ENCODE measurements around the gene KCNMA1. TPM values are rescaled to one million over a fixed set of nuclear protein-coding genes. Genes with fewer than 3 reads are reported as not detected.

Gene KCNMA1
- total RNA-seq, 1 experiment from 2014 or later = 20.7 TPM

GRCh38 chr10:77002872-77003271 is 634.7 kb downstream of the KCNMA1 start:
- Mint-ChIP-seq H3K27ac (ENCODE audit: unreplicated experiment) (no peak overlapping the region), H3K9me3 (ENCODE audit: unreplicated experiment) (no peaks in the 10 kb centered on the region), H3K27me3 (ENCODE audit: insufficient read depth, unreplicated experiment) (peaks cover 6% of the 10 kb centered on the region), H3K36me3 (ENCODE audit: insufficient read depth, unreplicated experiment) (no peaks in the 10 kb centered on the region), H3K4me1 (ENCODE audit: low read depth, unreplicated experiment) (no peaks in the 10 kb centered on the region), H3K4me3 (ENCODE audit: unreplicated experiment) (no peak overlapping the region)
- POLR2A ChIA-PET = no interaction called here
- no peaks in the 10 kb centered on the region for H3K36me3 ChIP-seq (ENCODE audit: control insufficient read depth, insufficient read depth, low read length)
- no peak for TF ChIP-seq CTCF (IDR thresholded peaks at IDR 0.05; ENCODE audit: insufficient read depth in 1 of 2, low read depth in 1 of 2, low read length in 1 of 2, severe bottlenecking in 1 of 2, unreplicated experiment in 1 of 2)
- CTCF ChIA-PET = no interaction called here
- H3K27me3 ChIP-seq (replicated peaks; ENCODE audit: control insufficient read depth, insufficient read depth, low read length) = no peaks in the 10 kb centered on the region
- no TSS peak for BruUV-seq (replicated peaks)
- H3K9me3 ChIP-seq = no peaks in the 10 kb centered on the region
- H3K4me3 ChIP-seq (ENCODE audit: low read depth, low read length) = no peak overlapping the region
- no peaks in the 10 kb centered on the region for H3K4me1 ChIP-seq
- no peak for DNase-seq
- intact Hi-C loops (cut with micrococcal nuclease; ENCODE audit: unreplicated experiment) = no loop called here

- ChIA-PET CTCF (no interaction called here), POLR2A (no interaction called here)
- no peak for DNase-seq
- Histone ChIP-seq H3K36me3 (ENCODE audit: control insufficient read depth, insufficient read depth, low read length) (no peaks in the 10 kb centered on the region), H3K9me3 (no peaks in the 10 kb centered on the region), H3K4me3 (ENCODE audit: low read depth, low read length) (no peak overlapping the region), H3K27me3 (replicated peaks; ENCODE audit: control insufficient read depth, insufficient read depth, low read length) (no peaks in the 10 kb centered on the region), H3K4me1 (no peaks in the 10 kb centered on the region)
- Mint-ChIP-seq H3K9me3 (ENCODE audit: unreplicated experiment) (no peaks in the 10 kb centered on the region), H3K36me3 (ENCODE audit: insufficient read depth, unreplicated experiment) (no peaks in the 10 kb centered on the region), H3K27me3 (ENCODE audit: insufficient read depth, unreplicated experiment) (peaks cover 6% of the 10 kb centered on the region), H3K4me1 (ENCODE audit: low read depth, unreplicated experiment) (no peaks in the 10 kb centered on the region), H3K4me3 (ENCODE audit: unreplicated experiment) (no peak overlapping the region), H3K27ac (ENCODE audit: unreplicated experiment) (no peak overlapping the region)
- intact Hi-C loops (cut with micrococcal nuclease; ENCODE audit: unreplicated experiment) = no loop called here
- BruUV-seq (replicated peaks) = no TSS peak
- no peak for TF ChIP-seq CTCF (IDR thresholded peaks at IDR 0.05; ENCODE audit: insufficient read depth in 1 of 2, low read depth in 1 of 2, low read length in 1 of 2, severe bottlenecking in 1 of 2, unreplicated experiment in 1 of 2)
Measured at GRCh38 chr10:77001206-77001605, 636.4 kb downstream of the KCNMA1 start.

GRCh38 chr10:76998451-76998850 is 639.2 kb downstream of the KCNMA1 start:
- POLR2A ChIA-PET = no interaction called here
- DNase-seq = no peak
- CTCF ChIA-PET = no interaction called here
- intact Hi-C loops (cut with micrococcal nuclease; ENCODE audit: unreplicated experiment) = no loop called here
- no peaks in the 10 kb centered on the region for H3K36me3 ChIP-seq (ENCODE audit: control insufficient read depth, insufficient read depth, low read length)
- H3K27me3 ChIP-seq (replicated peaks; ENCODE audit: control insufficient read depth, insufficient read depth, low read length) = no peaks in the 10 kb centered on the region
- no peaks in the 10 kb centered on the region for H3K4me1 ChIP-seq
- no peaks in the 10 kb centered on the region for H3K9me3 ChIP-seq
- H3K36me3 Mint-ChIP-seq (ENCODE audit: insufficient read depth, unreplicated experiment) = no peaks in the 10 kb centered on the region
- TF ChIP-seq CTCF (IDR thresholded peaks at IDR 0.05; ENCODE audit: insufficient read depth in 1 of 2, low read depth in 1 of 2, low read length in 1 of 2, severe bottlenecking in 1 of 2, unreplicated experiment in 1 of 2) = no peak
- H3K9me3 Mint-ChIP-seq (ENCODE audit: unreplicated experiment) = no peaks in the 10 kb centered on the region
- BruUV-seq (replicated peaks) = no TSS peak
- no peak overlapping the region for H3K4me3 Mint-ChIP-seq (ENCODE audit: unreplicated experiment)
- no peak overlapping the region for H3K27ac Mint-ChIP-seq (ENCODE audit: unreplicated experiment)
- no peak overlapping the region for H3K4me3 ChIP-seq (ENCODE audit: low read depth, low read length)
- H3K4me1 Mint-ChIP-seq (ENCODE audit: low read depth, unreplicated experiment) = no peaks in the 10 kb centered on the region
- peaks cover 2% of the 10 kb centered on the region for H3K27me3 Mint-ChIP-seq (ENCODE audit: insufficient read depth, unreplicated experiment)
